OCI-LY1 (cell line): Measurements from ENCODE around the gene PLEKHO2.
A peak's percentile ranks its signal among the peaks of the same experiment; 100 is the strongest.

Source experiments
- H2AFZ ChIP-seq: fragments of 200-600 bp; sonication (generic), shearing (Covaris generic); 2 replicates; pipeline ENCODE4 v1.6.0; 2014; ENCODE audit warnings: antibody characterized with exemption, mild to moderate bottlenecking, low read length
- H3F3A ChIP-seq: fragments of 200-600 bp; sonication (generic), shearing (Covaris generic); 2 replicates; pipeline ENCODE4 v1.6.0; 2014; ENCODE audit warnings: mild to moderate bottlenecking, antibody characterized with exemption, low read length, moderate library complexity; ENCODE audit not compliant: insufficient read depth
- H3K27ac ChIP-seq: fragments of 200-600 bp; sonication (generic); 2 replicates; pipeline ENCODE4 v1.5.1; 2014; ENCODE audit warnings: low read length, mixed run types, mild to moderate bottlenecking, low read depth; ENCODE audit not compliant: poor library complexity, severe bottlenecking
- H3K27me3 ChIP-seq: fragments of 200-600 bp; sonication (generic); 2 replicates; pipeline ENCODE4 v1.6.0; 2014; ENCODE audit warnings: antibody characterized with exemption, mild to moderate bottlenecking, low read length, moderate library complexity; ENCODE audit not compliant: insufficient read depth
- H3K36me3 ChIP-seq: fragments of 200-600 bp; sonication (generic); 2 replicates; pipeline ENCODE4 v1.6.1; 2014; ENCODE audit warnings: mild to moderate bottlenecking, antibody characterized with exemption, low read length, moderate library complexity, mixed read lengths; ENCODE audit not compliant: insufficient read depth
- H3K4me1 ChIP-seq: fragments of 200-600 bp; sonication (generic); 2 replicates; pipeline ENCODE4 v1.5.1; 2014; ENCODE audit warnings: mild to moderate bottlenecking, low read length, moderate library complexity; ENCODE audit not compliant: insufficient read depth, severe bottlenecking
- H3K4me2 ChIP-seq: fragments of 200-600 bp; sonication (generic), shearing (Covaris generic); 2 replicates; pipeline ENCODE4 v1.6.1; 2014; ENCODE audit warnings: low read length
- H3K4me3 ChIP-seq: fragments of 200-600 bp; sonication (generic); 2 replicates; pipeline ENCODE4 v1.5.1; 2014; ENCODE audit warnings: low read length, low read depth, mild to moderate bottlenecking, mixed read lengths; ENCODE audit not compliant: poor library complexity, severe bottlenecking
- H3K79me2 ChIP-seq: fragments of 200-600 bp; shearing (Covaris generic); 2 replicates; pipeline ENCODE4 v1.6.1; 2016; ENCODE audit warnings: mixed run types, low read length, mixed read lengths; ENCODE audit not compliant: insufficient read depth
- H3K9ac ChIP-seq: fragments of 200-600 bp; sonication (generic), shearing (Covaris generic); 2 replicates; pipeline ENCODE4 v1.6.1; 2014; ENCODE audit warnings: mild to moderate bottlenecking, low read length, mixed read lengths
- H3K9me2 ChIP-seq: fragments of 200-600 bp; sonication (generic), shearing (Covaris generic); 2 replicates; pipeline ENCODE4 v1.6.1; 2014; ENCODE audit warnings: low read depth, mild to moderate bottlenecking, low read length, mixed read lengths
- H3K9me3 ChIP-seq: fragments of 200-600 bp; shearing (Covaris generic); 2 replicates; pipeline ENCODE4 v1.6.1; 2014; ENCODE audit warnings: low read length, mixed read lengths
- H4K20me1 ChIP-seq: fragments of 200-600 bp; sonication (generic), shearing (Covaris generic); 2 replicates; pipeline ENCODE4 v1.6.0; 2016; ENCODE audit warnings: mild to moderate bottlenecking, low read length; ENCODE audit not compliant: insufficient read depth
- CTCF ChIP-seq: fragments of 200-600 bp; sonication (generic), shearing (Covaris generic); IDR thresholded peaks from 2 replicates; pipeline ENCODE4 v1.5.1; 2017; ENCODE audit warnings: mild to moderate bottlenecking, antibody characterized with exemption, low read length, moderate library complexity, mixed read lengths
- EZH2 ChIP-seq: fragments of 200-600 bp; sonication (generic), shearing (Covaris generic); IDR thresholded peaks from 2 replicates; pipeline ENCODE4 v1.8.0; 2017; ENCODE audit warnings: borderline replicate concordance, mixed run types, mild to moderate bottlenecking, antibody characterized with exemption, low read length, moderate library complexity, mixed read lengths

The PLEKHO2 gene

GRCh38 chr15:64893481-64894394, 52.0 kb downstream of the PLEKHO2 start:
- Histone ChIP-seq H3K27me3 (no peaks in the 10 kb centered on the region), H3K4me2 (peak overlapping the region; percentile 90), H3K79me2 (no peaks in the 10 kb centered on the region), H3K4me1 (peaks cover 51% of the 10 kb centered on the region), H4K20me1 (no peaks in the 10 kb centered on the region), H3K4me3 (peak overlapping the region; percentile 65), H3K9ac (peak overlapping the region; percentile 84), H3K36me3 (no peaks in the 10 kb centered on the region), H3K9me2 (no peaks in the 10 kb centered on the region), H3K27ac (peak overlapping the region; percentile 95), H2AFZ (no peak overlapping the region), H3K9me3 (no peaks in the 10 kb centered on the region), H3F3A (no peaks in the 10 kb centered on the region)
- TF ChIP-seq EZH2: no peak
- TF ChIP-seq CTCF: no peak

- peak overlapping the region; percentile 95 for H3K27ac ChIP-seq
- H2AFZ ChIP-seq: no peak overlapping the region
- H3K9ac ChIP-seq: peak overlapping the region; percentile 84
- no peaks in the 10 kb centered on the region for H3K36me3 ChIP-seq
- TF ChIP-seq EZH2: no peak
- no peak for TF ChIP-seq CTCF
- H3K4me1 ChIP-seq: peaks cover 51% of the 10 kb centered on the region
- H3K79me2 ChIP-seq: no peaks in the 10 kb centered on the region
- H3F3A ChIP-seq: no peaks in the 10 kb centered on the region
- peak overlapping the region; percentile 90 for H3K4me2 ChIP-seq
- no peaks in the 10 kb centered on the region for H3K9me3 ChIP-seq
- no peaks in the 10 kb centered on the region for H4K20me1 ChIP-seq
- no peaks in the 10 kb centered on the region for H3K9me2 ChIP-seq
- peak overlapping the region; percentile 65 for H3K4me3 ChIP-seq
- H3K27me3 ChIP-seq: no peaks in the 10 kb centered on the region
Observed at GRCh38 chr15:64894395-64895056, 52.8 kb downstream of the PLEKHO2 start.

- Histone ChIP-seq H3K4me2 (peak overlapping the region; percentile 90), H3K9me3 (no peaks in the 10 kb centered on the region), H3K4me3 (peak overlapping the region; percentile 65), H3K27ac (peak overlapping the region; percentile 95), H3K9ac (peak overlapping the region; percentile 84), H2AFZ (no peak overlapping the region), H3K4me1 (peaks cover 51% of the 10 kb centered on the region), H3K79me2 (no peaks in the 10 kb centered on the region), H3K9me2 (no peaks in the 10 kb centered on the region), H3K36me3 (no peaks in the 10 kb centered on the region), H3F3A (no peaks in the 10 kb centered on the region), H3K27me3 (no peaks in the 10 kb centered on the region), H4K20me1 (no peaks in the 10 kb centered on the region)
- TF ChIP-seq EZH2: no peak
- TF ChIP-seq CTCF: peak; percentile 10; the same call in 1 of the 2 replicates
Observed at GRCh38 chr15:64895285-64896065, 53.8 kb downstream of the PLEKHO2 start.
